A549 treated with AZD9567 at 1 μM for 4 hours (cell line): ENCODE results near the gene DUSP21. TPM values are rescaled to one million over a fixed set of nuclear protein-coding genes. Genes with fewer than 3 reads are reported as not detected.

Experiments used
- total RNA-seq: library from RNA; stranded (reverse); fragments of 200-300 nt; extraction: Qiagen RNA extraction; gene quantifications from 5 replicates; pipeline ENCODE4 v1.2.3, GENCODE V29; 2022; ENCODE audit not compliant: insufficient read depth

Gene DUSP21
- not detected in 5 replicates for total RNA-seq

DNA sequence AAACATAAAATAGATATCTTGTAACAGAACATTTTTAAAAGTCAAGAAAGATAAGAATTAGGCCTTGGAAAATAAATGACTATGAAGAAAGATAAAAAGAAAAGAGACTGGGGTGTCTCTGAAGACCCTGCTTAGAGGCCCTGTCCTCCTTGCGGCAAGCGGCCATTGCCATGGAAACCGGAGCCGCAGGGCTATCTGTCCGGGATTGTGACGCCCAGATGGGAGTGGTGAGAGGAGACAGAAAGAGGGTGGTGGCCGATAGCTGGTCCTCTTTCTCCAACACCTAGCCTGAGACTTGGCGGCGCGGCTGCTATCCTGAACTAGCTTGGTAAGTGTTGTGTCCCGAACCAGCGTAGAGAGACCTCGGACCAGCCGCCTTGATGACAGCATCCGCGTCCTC is at the start of gene DUSP21:
Gene DUSP21 (plus strand): TSS at position 269 of the 400 bp plus-strand sequence. CDS start 112 bp downstream, at position 381.

DNA sequence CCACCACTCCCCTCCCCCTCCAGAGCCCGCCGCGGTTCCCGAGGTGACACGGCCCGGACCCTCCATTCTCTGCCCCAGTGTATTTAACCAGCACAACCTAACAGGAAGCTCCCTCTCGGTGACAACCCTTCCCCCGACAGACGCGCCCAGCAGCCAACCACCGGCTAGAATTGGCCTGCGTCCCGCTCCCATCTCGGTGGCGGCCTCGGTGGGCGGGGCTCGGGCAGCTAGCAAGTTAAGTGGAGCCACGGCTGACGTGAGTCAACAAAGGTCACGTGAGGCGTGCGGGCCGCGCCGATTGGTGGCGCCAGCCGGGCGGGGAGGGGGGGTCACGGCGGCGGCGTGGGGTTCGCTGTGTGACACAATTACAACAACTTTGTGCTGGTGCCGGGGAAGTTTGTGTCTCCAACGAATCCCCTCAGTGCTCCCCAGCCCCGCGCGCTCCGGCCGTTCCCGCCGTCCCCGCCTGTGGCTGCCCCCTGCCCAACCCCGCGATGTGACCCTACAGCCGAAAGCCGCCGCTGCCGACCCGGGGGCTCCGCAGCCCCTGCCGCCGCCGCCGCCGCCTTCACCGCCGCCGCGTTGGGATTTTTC is 29.1 kb downstream of the DUSP21 start, which contains the start of gene KDM6A:
Gene KDM6A (plus strand): TSS at position 368 of the 594 bp plus-strand sequence. CDS start 364 bp downstream, outside the sequence.

Other genes with a start within 250 kb of the DUSP21 start
- gene KDM6A, start 29.2 kb downstream of the DUSP21 start, total RNA-seq = 11.3 to 14.5 TPM (median 11.8 TPM) in 5 replicates